Mesenteric fat pad (tissue), 1 donor: ENCODE data around the gene ZNHIT1. TPM values are rescaled to one million over a fixed set of nuclear protein-coding genes. Genes with fewer than 3 reads are reported as not detected.

Source experiments
- total RNA-seq: library from RNA; stranded (reverse); fragmentation: NEBNext Ultra II Directional; extraction: Animal tissue kit (Norgen Biotek cat#: 25700); gene quantifications from one replicate; pipeline ENCODE4 v1.2.1, GENCODE V29; 2021
- donor health status: DM: yes; HTN: yes; CAD: no.

Gene ZNHIT1
- total RNA-seq, 1 donor from 2014 or later: 74.8 TPM

Other genes starting within 250 kb of the ZNHIT1 start
- 0.32 TPM for gene MUC12, start 248.6 kb upstream of the ZNHIT1 start, total RNA-seq
- 0.35 TPM for gene MUC17, start 198.1 kb upstream of the ZNHIT1 start, total RNA-seq
- 48.2 TPM for gene TRIM56, start 132.7 kb upstream of the ZNHIT1 start, total RNA-seq
- gene SERPINE1, start 91.1 kb upstream of the ZNHIT1 start, total RNA-seq: 130 TPM
- 30.4 TPM for gene AP1S1, start 63.7 kb upstream of the ZNHIT1 start, total RNA-seq
- 0.22 TPM for gene VGF, start 52.6 kb upstream of the ZNHIT1 start, total RNA-seq
- gene NAT16, start 37.9 kb upstream of the ZNHIT1 start, total RNA-seq: not detected
- not detected for gene MOGAT3, start 17.1 kb upstream of the ZNHIT1 start, total RNA-seq
- 74.3 TPM for gene PLOD3, start 584 bp upstream of the ZNHIT1 start, total RNA-seq
- 13.3 TPM for gene CLDN15, start 19.6 kb downstream of the ZNHIT1 start, total RNA-seq
- 219 TPM for gene FIS1, start 26.9 kb downstream of the ZNHIT1 start, total RNA-seq
- 12.0 TPM for gene IFT22, start 103.6 kb downstream of the ZNHIT1 start, total RNA-seq
- not detected for gene COL26A1, start 144.7 kb downstream of the ZNHIT1 start, total RNA-seq